Heart left ventricle (tissue), 13 donors: ENCODE measurements around the gene GPX5.

ENCODE experiments used
- POLR2A ChIP-seq, 2 donors: fragments of 450-650 bp; IDR thresholded peaks; one replicate each; pipeline ENCODE4 v1.6.1; 2017; ENCODE audit warnings: antibody characterized with exemption in 2 of 2, mild to moderate bottlenecking in 2 of 2, moderate library complexity in 2 of 2
- TF ChIP-seq, protein P1 (sequence below), 12 donors: fragments of 200-600 bp; sonication (generic) in 4 of 12; IDR thresholded peaks; one replicate each; pipeline versions ENCODE4 v1.5.0 to v1.8.0; 2018 to 2022; ENCODE audit warnings: antibody characterized with exemption in 12 of 12, mild to moderate bottlenecking in 5 of 12
- donor health status: ischemic (EF 13 %, LVEDD 7.1; RV severe dilation, severe dysfunction).
- donor health status: DM: no; HTN: yes; CAD: no.
- donor health status: DM: no; HTN: no; CAD: no.
- donor health status: ischemic (EF 25% LVEDD 6.9; RV normal size, moderate dysfunction).
- donor health status: ischemic (EF 25% LVEDD 5.7; RV mildly dilated, moderate dysfunction).
- donor health status: ischemic (EF 35%, LVEDD 5.7; RV mildly dilated, moderate dysfunction).
- donor health status: nonischemic (EF 11% LVEDD 7.7; RV severe dilation, severe dysfunction).
- donor health status: DM: yes; HTN: yes; CAD: no.
- donor health status: PGD.
- donor health status: ischemic (EF 29% LVEDD 5.4; RV normal size, mild dysfunction).
- donor health status: nonischemic (EF 23%, LVEDD 6.1; RV moderate dilation, normal function).

DNA sequence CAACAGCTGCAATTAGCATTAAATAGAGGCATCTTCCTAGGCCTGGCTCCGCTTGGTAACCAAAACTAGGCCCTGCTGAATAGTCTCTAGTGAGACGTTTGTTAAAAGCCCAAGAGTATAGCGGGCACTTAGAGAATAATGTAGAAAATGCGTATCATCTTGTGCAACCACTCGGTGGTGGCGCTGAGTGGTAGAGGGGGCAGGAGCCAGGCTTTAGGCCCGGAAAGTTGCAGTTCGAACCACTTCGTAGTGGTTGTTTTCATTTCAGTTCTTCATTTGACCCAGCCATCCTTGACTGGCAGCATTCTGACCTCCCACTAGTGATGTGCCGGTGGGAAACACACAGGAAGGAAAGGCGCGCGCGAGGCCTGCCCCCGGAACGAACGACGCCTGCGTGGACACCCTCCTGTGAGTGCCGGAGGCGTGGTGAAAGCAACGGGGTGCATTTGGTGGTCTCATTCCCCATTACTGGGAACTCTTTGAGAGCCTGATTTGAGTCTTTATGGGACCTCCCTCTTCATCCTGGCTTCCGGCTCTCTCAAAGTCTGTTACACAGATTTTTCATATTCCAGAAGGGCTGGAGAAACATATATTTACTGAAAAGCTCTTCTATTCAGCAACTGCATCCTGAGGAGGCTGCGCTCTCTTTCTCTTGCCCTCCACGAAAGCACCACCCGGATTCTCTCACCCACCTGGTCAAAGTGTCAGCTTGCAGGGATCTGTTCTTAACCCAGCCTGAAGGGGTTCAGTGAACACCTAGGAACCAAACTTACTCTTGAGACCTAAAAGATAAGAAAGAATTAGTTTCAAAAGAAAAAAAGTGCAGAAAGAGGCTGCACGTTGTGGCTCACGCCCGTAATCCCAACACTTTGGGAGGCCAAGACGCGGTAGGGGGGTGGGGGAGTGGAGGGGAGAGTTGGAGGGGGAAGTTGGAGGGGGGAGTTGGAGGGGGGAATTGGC, 18.2 kb downstream of the GPX5 start:
- TF ChIP-seq, protein P1, sequence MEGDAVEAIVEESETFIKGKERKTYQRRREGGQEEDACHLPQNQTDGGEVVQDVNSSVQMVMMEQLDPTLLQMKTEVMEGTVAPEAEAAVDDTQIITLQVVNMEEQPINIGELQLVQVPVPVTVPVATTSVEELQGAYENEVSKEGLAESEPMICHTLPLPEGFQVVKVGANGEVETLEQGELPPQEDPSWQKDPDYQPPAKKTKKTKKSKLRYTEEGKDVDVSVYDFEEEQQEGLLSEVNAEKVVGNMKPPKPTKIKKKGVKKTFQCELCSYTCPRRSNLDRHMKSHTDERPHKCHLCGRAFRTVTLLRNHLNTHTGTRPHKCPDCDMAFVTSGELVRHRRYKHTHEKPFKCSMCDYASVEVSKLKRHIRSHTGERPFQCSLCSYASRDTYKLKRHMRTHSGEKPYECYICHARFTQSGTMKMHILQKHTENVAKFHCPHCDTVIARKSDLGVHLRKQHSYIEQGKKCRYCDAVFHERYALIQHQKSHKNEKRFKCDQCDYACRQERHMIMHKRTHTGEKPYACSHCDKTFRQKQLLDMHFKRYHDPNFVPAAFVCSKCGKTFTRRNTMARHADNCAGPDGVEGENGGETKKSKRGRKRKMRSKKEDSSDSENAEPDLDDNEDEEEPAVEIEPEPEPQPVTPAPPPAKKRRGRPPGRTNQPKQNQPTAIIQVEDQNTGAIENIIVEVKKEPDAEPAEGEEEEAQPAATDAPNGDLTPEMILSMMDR (IDR thresholded peaks at IDR 0.05), result no peak
- no peak for TF ChIP-seq POLR2A (IDR thresholded peaks at IDR 0.05)
